MCF 10A (cell line): Measurements from ENCODE around the gene KRTAP17-1. TPM values are rescaled to one million over a fixed set of nuclear protein-coding genes. Genes with fewer than 3 reads are reported as not detected.

Experiments
- Bru-seq: library from RNA; stranded (reverse); fragments of 400-500 nt; gene quantifications from one replicate; lab custom pipeline; 2021; lab: Mats Ljungman, UMichigan
- BruChase-seq, 2 experiments: library from RNA; stranded (reverse); fragments of 400-500 nt; gene quantifications; one replicate each; lab custom pipeline; 2021; lab: Mats Ljungman, UMichigan
- BruUV-seq: library from RNA; stranded (reverse); fragments of 400-500 nt; replicated peaks from 2 replicates; lab custom pipeline; 2021; lab: Mats Ljungman, UMichigan
- CTCF ChIA-PET: fragments of 300-600 bp; sonication (Branson Sonifier 250); formaldehyde crosslinking; extraction: SDS; loops from one replicate; lab custom pipeline; 2021; ENCODE audit warnings: antibody characterized with exemption, inconsistent platforms; lab: Yijun Ruan, JAX
- POLR2A ChIA-PET: fragments of 300-600, 350-650 bp; sonication (Branson Sonifier 250); formaldehyde crosslinking; extraction: SDS; loops from one replicate; lab custom pipeline; 2020; ENCODE audit warnings: antibody characterized with exemption, inconsistent platforms; lab: Yijun Ruan, JAX
- DNase-seq: peaks from one replicate; pipeline ENCODE4 v3.0.0-alpha.2; 2018; ENCODE audit not compliant: unreplicated experiment
- H3K27ac Mint-ChIP-seq: one replicate; pipeline ENCODE4 v1.8.0; 2022; ENCODE audit warnings: mild to moderate bottlenecking, low read depth, mixed read lengths; ENCODE audit not compliant: unreplicated experiment
- H3K27me3 Mint-ChIP-seq: one replicate; pipeline ENCODE4 v1.8.0; 2022; ENCODE audit warnings: mixed read lengths; ENCODE audit not compliant: insufficient read depth, unreplicated experiment
- H3K36me3 Mint-ChIP-seq: one replicate; pipeline ENCODE4 v1.8.0; 2022; ENCODE audit warnings: mild to moderate bottlenecking, moderate library complexity, mixed read lengths; ENCODE audit not compliant: insufficient read depth, unreplicated experiment
- H3K4me1 Mint-ChIP-seq: one replicate; pipeline ENCODE4 v1.8.0; 2022; ENCODE audit warnings: mixed read lengths; ENCODE audit not compliant: insufficient read depth, unreplicated experiment
- H3K4me3 Mint-ChIP-seq: one replicate; pipeline ENCODE4 v1.8.0; 2022; ENCODE audit warnings: mild to moderate bottlenecking, moderate library complexity, mixed read lengths; ENCODE audit not compliant: unreplicated experiment
- H3K9me3 Mint-ChIP-seq: one replicate; pipeline ENCODE4 v1.8.0; 2022; ENCODE audit warnings: mixed read lengths; ENCODE audit not compliant: unreplicated experiment
- CTCF ChIP-seq: fragments of 200-600 bp; IDR thresholded peaks from one replicate; pipeline ENCODE4 v1.8.0; 2022; ENCODE audit warnings: antibody characterized with exemption, mild to moderate bottlenecking; ENCODE audit not compliant: unreplicated experiment
- intact Hi-C: fragments of 100-400 bp; cut with micrococcal nuclease; formaldehyde crosslinking; loops from 2 replicates; pipeline ENCODE4 v1.14.1; 2022
- long read RNA-seq: library from polyadenylated mRNA; stranded (forward); transcript quantifications from one replicate; pipeline ENCODE4 v2.0.0, GENCODE V29; 2022
- total RNA-seq: library from RNA; stranded (reverse); gene quantifications from 2 replicates; pipeline ENCODE4 v1.2.3, GENCODE V29; 2022

KRTAP17-1 gene
- not detected in 2 replicates for total RNA-seq
- Bru-seq, nascent RNA: not detected
- not detected for BruChase-seq, experiment 1, labeled RNA remaining after a 6-hour chase
- not detected for BruChase-seq, experiment 2, labeled RNA remaining after a 2-hour chase
- long read RNA-seq: 0 reads

- Mint-ChIP-seq H3K4me1 (no peaks in the 10 kb centered on the region), H3K9me3 (peaks cover 10% of the 10 kb centered on the region), H3K27me3 (peaks cover 22% of the 10 kb centered on the region), H3K36me3 (no peaks in the 10 kb centered on the region), H3K27ac (no peak within 1 kb of the TSS), H3K4me3 (no peak within 1 kb of the TSS)
- intact Hi-C loops: no loop called here
- ChIA-PET CTCF (interaction anchor here (1.1 kb wide), 2 partner anchors 13 to 406 kb away, joined by 3 to 5 read pairs; no protein-coding TSS in a partner anchor), POLR2A (no interaction called here)
- DNase-seq: no peak
- BruUV-seq: no TSS peak
- TF ChIP-seq CTCF: no peak
Observed at GRCh38 chr17:41315204-41315794, at the start of gene KRTAP17-1. TSS of gene KRTAP17-1 (minus strand) at chr17:41315710. CDS start at chr17:41315650, 60 bp downstream.

- BruUV-seq: no TSS peak
- Mint-ChIP-seq H3K36me3 (no peaks in the 10 kb centered on the region), H3K4me1 (no peaks in the 10 kb centered on the region), H3K9me3 (no peaks in the 10 kb centered on the region), H3K27me3 (peaks cover 27% of the 10 kb centered on the region), H3K27ac (no peak overlapping the region), H3K4me3 (no peak overlapping the region)
- DNase-seq: no peak
- TF ChIP-seq CTCF: no peak
- POLR2A ChIA-PET: no interaction called here
- CTCF ChIA-PET: no interaction called here
- intact Hi-C loops: no loop called here
Observed at GRCh38 chr17:41363881-41364280, 48.4 kb upstream of the KRTAP17-1 start.

GRCh38 chr17:41360296-41360995 is 44.9 kb upstream of the KRTAP17-1 start:
- BruUV-seq: no TSS peak

More at GRCh38 chr17:41360296-41360995, 44.9 kb upstream of the KRTAP17-1 start:
- CTCF ChIA-PET: interaction anchor here (0.7 to 0.9 kb wide), 2 partner anchors 14 to 43 kb away, joined by 4 read pairs; no protein-coding TSS in a partner anchor
- no peak for TF ChIP-seq CTCF
- Mint-ChIP-seq H3K36me3 (no peaks in the 10 kb centered on the region), H3K9me3 (no peaks in the 10 kb centered on the region), H3K27me3 (peaks cover 17% of the 10 kb centered on the region), H3K27ac (no peak overlapping the region), H3K4me3 (no peak overlapping the region), H3K4me1 (no peaks in the 10 kb centered on the region)
- DNase-seq: no peak
- intact Hi-C loops: no loop called here
- POLR2A ChIA-PET: interaction anchor here (0.5 to 0.7 kb wide), 2 partner anchors 21 to 574 kb away, joined by 3 read pairs; no protein-coding TSS in a partner anchor
